Esophagus (tissue), 2 donors: ENCODE measurements around the gene GLT1D1. TPM values are rescaled to one million over a fixed set of nuclear protein-coding genes. Genes with fewer than 3 reads are reported as not detected.

ENCODE experiments used
- H3K27ac ChIP-seq, 2 donors: one replicate each; pipeline ENCODE4 v1.5.1; 2013; ENCODE audit warnings: low read depth in 2 of 2, mild to moderate bottlenecking in 2 of 2, inconsistent platforms in 1 of 2, low read length in 1 of 2, moderate library complexity in 1 of 2
- H3K27me3 ChIP-seq, 2 donors: one replicate each; pipeline ENCODE4 v1.6.1; 2013; ENCODE audit warnings: low read length in 2 of 2, control low read depth in 1 of 2, mild to moderate bottlenecking in 1 of 2; ENCODE audit not compliant: insufficient read depth in 2 of 2, control insufficient read depth in 1 of 2
- H3K36me3 ChIP-seq, 2 donors: one replicate each; pipeline ENCODE4 v1.6.1; 2013; ENCODE audit warnings: low read length in 1 of 2; ENCODE audit not compliant: control insufficient read depth in 2 of 2, insufficient read depth in 2 of 2
- H3K4me1 ChIP-seq, 2 donors: one replicate each; pipeline ENCODE4 v1.6.1; 2013; ENCODE audit warnings: low read length in 1 of 2; ENCODE audit not compliant: control insufficient read depth in 2 of 2, insufficient read depth in 2 of 2
- H3K4me3 ChIP-seq, 2 donors: one replicate each; pipeline ENCODE4 v1.5.1; 2013; ENCODE audit warnings: low read length in 2 of 2, mild to moderate bottlenecking in 2 of 2, low read depth in 1 of 2, moderate library complexity in 1 of 2
- H3K9me3 ChIP-seq, 2 donors: one replicate each; pipeline ENCODE4 v1.6.1; 2013; ENCODE audit warnings: mild to moderate bottlenecking in 2 of 2, low read depth in 1 of 2, low read length in 1 of 2, moderate library complexity in 1 of 2; ENCODE audit not compliant: control insufficient read depth in 2 of 2, insufficient read depth in 1 of 2
- WGBS, 2 donors: extraction: QIAGEN DNeasy Blood & Tissue Kit; methylation state at CpG; one replicate each; pipeline ENCODE4 v1.1.7; 2013; 5-methylcytosine and 5-hydroxymethylcytosine counted together
- polyA plus RNA-seq, 2 donors: library from polyadenylated mRNA; stranded (reverse); fragments of 200-250 nt; gene quantifications; one replicate each; pipeline ENCODE4 v1.2.3, GENCODE V29; 2013
- donor health status: healthy with polysubstance abuse.
- donor health status: Bipolar disorder and iron deficiency.

The GLT1D1 gene
- polyA plus RNA-seq, 2 donors: 0.06 to 0.19 TPM

DNA sequence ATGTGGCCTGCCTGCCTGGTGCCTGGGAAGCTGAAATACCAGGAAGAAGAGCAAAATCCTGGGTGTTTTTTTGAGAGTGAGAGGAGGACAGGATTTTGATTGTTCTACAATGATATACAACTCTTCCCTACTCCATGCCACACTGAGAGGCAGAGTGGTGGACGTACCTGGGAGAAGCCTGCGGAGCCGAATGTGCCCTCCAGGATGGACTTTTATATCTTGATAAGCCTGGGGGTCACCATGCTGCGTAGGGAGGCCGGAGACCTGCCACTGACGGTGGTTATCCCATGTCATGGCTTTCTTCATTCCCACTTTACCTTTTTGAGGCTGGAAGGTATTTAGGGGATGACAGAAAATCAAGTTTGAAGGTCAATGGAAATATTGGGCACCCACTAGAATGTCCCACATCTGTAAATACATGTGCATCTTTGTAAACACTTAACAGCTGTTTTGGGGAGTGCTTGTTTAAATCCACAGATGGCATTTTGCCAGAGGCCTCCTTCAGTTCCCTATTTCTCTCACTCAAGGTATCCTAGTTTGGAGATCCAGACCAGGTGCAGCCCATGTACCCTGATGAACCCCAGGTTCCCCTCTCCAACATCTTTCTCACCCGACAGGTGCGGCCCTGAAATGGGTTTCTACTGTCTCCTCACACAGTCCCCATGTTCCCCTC, 1.1 kb upstream of the GLT1D1 start:
- Histone ChIP-seq H3K27ac (no peak overlapping the region), H3K36me3 (no peaks in the 10 kb centered on the region), H3K4me1 (peaks cover 0 to 4% of the 10 kb centered on the region in 2 donors), H3K9me3 (no peaks in the 10 kb centered on the region), H3K27me3 (no peaks in the 10 kb centered on the region), H3K4me3 (no peak overlapping the region)
- 79 to 87% methylated on average over 8 of the region's 8 CpGs for WGBS, 2 donors

- 2 to 4% methylated on average over 30 to 74 of the region's 74 CpGs for WGBS, 2 donors
- Histone ChIP-seq H3K36me3 (no peaks in the 10 kb centered on the region), H3K27ac (no peak overlapping the region), H3K9me3 (no peaks in the 10 kb centered on the region), H3K4me1 (peaks cover 0 to 4% of the 10 kb centered on the region in 2 donors), H3K27me3 (no peaks in the 10 kb centered on the region), H3K4me3 (peak overlapping the region; percentile 19 to 23)
These were observed 421 bp downstream of the GLT1D1 start for GRCh38 chr12:128853600-128854197.

- Histone ChIP-seq H3K4me3 (no peak overlapping the region), H3K27ac (no peak overlapping the region), H3K27me3 (no peaks in the 10 kb centered on the region), H3K9me3 (no peaks in the 10 kb centered on the region), H3K4me1 (peaks cover 0 to 4% of the 10 kb centered on the region in 2 donors), H3K36me3 (no peaks in the 10 kb centered on the region)
- 84 to 91% methylated on average over 9 of the region's 9 CpGs for WGBS, 2 donors
These were observed 2.9 kb downstream of the GLT1D1 start for GRCh38 chr12:128856035-128856790.

DNA sequence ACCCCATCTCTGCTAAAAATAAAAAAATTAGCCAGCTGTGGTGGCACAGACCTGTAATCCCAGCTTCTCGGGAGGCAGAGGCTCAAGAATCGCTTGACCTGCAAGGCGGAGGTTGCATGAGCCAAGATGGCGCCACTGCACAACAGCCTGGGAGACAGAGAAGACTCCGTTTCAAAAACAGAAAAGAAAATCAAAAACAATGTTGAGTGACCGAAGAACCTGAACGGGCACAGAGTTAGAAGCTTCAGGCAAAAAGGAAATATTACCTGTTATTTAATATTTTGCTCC, 3.5 kb downstream of the GLT1D1 start:
- H3K27ac ChIP-seq: no peak overlapping the region
- H3K4me1 ChIP-seq: peaks cover 0 to 4% of the 10 kb centered on the region in 2 donors
- WGBS, 2 donors: 93 to 94% methylated on average over 7 of the region's 7 CpGs
- H3K4me3 ChIP-seq: no peak overlapping the region
- no peaks in the 10 kb centered on the region for H3K27me3 ChIP-seq
- H3K36me3 ChIP-seq: no peaks in the 10 kb centered on the region
- no peaks in the 10 kb centered on the region for H3K9me3 ChIP-seq

DNA sequence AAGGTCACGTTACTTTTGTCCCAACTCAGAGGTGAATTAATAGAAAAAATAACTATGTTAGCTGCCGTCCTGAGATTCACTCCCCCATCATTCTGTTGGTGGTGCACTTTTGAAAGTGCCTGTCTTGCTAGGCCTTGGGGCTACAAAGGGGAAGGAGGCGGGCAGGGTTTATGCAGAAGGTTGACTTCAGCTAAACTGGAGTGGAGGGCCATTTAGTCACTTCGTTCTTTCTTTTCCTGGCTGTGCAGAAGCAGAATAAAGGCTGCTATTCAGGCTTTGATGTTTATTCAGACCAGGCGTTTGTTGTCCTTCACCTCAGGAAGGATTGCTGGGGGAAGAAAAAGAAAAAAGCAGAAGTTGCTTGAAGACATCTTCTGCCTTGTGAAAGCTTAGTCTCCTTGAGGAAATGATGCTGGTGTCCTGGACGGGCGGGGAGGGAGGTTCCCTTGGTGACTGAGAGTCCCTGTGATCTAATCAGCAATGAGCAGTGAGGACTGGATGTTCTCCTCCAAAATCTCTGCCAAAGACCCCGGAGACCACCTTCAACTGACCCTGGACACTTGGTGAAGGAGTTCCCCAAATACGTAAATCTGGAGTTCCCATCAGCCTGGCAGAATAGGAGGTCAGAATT, 4.0 kb downstream of the GLT1D1 start:
- H3K36me3 ChIP-seq: no peaks in the 10 kb centered on the region
- no peaks in the 10 kb centered on the region for H3K9me3 ChIP-seq
- no peak overlapping the region for H3K4me3 ChIP-seq
- no peaks in the 10 kb centered on the region for H3K27me3 ChIP-seq
- H3K27ac ChIP-seq: no peak overlapping the region
- H3K4me1 ChIP-seq: peaks cover 0 to 4% of the 10 kb centered on the region in 2 donors
- WGBS, 2 donors: 72 to 77% methylated on average over 9 of the region's 9 CpGs

DNA sequence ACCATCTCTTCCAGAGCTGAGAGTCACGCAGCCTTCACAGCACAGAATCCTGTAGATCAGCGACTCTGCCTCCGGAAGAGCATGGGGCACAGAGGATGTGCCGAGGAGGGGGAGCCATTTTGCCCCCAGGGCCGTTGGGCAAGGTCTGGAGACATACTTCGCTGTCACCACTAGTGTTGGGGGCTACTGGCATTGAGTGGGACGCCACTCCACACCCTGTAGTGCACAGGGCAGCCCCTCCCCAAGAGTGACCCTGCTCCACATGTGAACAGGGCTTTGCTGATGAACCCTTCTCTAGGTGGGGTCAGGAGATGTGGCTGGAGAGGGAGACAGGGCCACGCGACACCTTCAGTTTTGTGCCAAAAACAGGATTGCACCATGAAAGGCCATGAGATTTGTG, 6.0 kb downstream of the GLT1D1 start:
- WGBS, 2 donors: 75 to 78% methylated on average over 9 of the region's 9 CpGs
- no peak overlapping the region for H3K4me3 ChIP-seq
- no peak overlapping the region for H3K27ac ChIP-seq
- no peaks in the 10 kb centered on the region for H3K27me3 ChIP-seq
- H3K36me3 ChIP-seq: no peaks in the 10 kb centered on the region
- H3K4me1 ChIP-seq: peaks cover 0 to 1% of the 10 kb centered on the region in 2 donors
- H3K9me3 ChIP-seq: no peaks in the 10 kb centered on the region

GRCh38 chr12:128861226-128862016, 8.1 kb downstream of the GLT1D1 start:
- 70 to 81% methylated on average over 15 of the region's 15 CpGs for WGBS, 2 donors
- H3K9me3 ChIP-seq: no peaks in the 10 kb centered on the region
- H3K36me3 ChIP-seq: no peaks in the 10 kb centered on the region
- no peak overlapping the region for H3K27ac ChIP-seq
- no peaks in the 10 kb centered on the region for H3K27me3 ChIP-seq
- peaks cover 0 to 4% of the 10 kb centered on the region in 2 donors for H3K4me1 ChIP-seq
- H3K4me3 ChIP-seq: no peak overlapping the region

GRCh38 chr12:128863957-128864356, 10.7 kb downstream of the GLT1D1 start:
- H3K36me3 ChIP-seq: no peaks in the 10 kb centered on the region
- no peak overlapping the region for H3K27ac ChIP-seq
- no peaks in the 10 kb centered on the region for H3K27me3 ChIP-seq
- peaks cover 0 to 4% of the 10 kb centered on the region in 2 donors for H3K4me1 ChIP-seq
- no peaks in the 10 kb centered on the region for H3K9me3 ChIP-seq
- no peak overlapping the region for H3K4me3 ChIP-seq
- WGBS, 2 donors: 50 to 51% methylated on average over 9 to 11 of the region's 11 CpGs

DNA sequence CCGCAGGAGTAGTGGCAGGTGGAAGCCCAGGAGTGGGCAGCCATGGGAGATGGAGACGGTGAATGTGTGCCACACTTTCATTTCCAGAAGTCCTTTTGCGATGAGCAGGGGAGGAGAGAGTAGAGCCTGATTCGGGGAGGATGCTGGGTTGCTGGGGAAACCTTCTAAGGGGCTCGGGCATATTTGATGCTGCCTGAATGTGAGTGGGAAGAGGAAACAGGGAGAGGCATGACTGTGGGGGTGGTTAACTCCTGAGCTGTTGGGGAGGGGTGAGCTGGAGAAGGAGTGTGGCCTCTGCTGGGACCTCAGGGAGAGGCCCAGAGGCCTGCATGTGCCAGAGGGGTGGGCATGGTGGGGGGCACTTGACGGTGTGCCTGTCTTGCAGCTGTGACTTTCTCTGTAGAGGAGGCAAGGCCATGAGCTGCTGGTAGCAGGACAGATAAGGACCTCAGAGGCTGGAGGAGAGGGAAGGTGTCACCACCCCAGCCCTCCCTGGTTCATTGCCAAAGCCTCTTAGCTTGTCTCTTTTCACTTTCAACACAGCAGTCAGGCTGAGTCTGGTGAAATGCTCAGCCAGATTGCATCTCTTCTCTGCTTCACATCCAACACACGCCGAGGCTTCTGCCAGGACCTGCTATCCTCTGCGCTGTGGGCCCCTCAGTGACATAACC, 11.4 kb downstream of the GLT1D1 start:
- H3K27ac ChIP-seq: no peak overlapping the region
- peaks cover 0 to 4% of the 10 kb centered on the region in 2 donors for H3K4me1 ChIP-seq
- WGBS, 2 donors: 66 to 68% methylated on average over 9 of the region's 9 CpGs
- no peak overlapping the region for H3K4me3 ChIP-seq
- no peaks in the 10 kb centered on the region for H3K36me3 ChIP-seq
- no peaks in the 10 kb centered on the region for H3K27me3 ChIP-seq
- H3K9me3 ChIP-seq: no peaks in the 10 kb centered on the region
